Neuronal stem cell (in vitro differentiated cells): Measurements from ENCODE around the gene PGLYRP1.

ENCODE experiments used
- DNase-seq: peaks from one replicate; pipeline ENCODE4 v3.0.0-alpha.2; 2013; ENCODE audit warnings: low spot score
- H2AFZ ChIP-seq: one replicate; pipeline ENCODE4 v1.6.1; 2013; ENCODE audit warnings: mild to moderate bottlenecking, low read length, inconsistent platforms
- H2AK5ac ChIP-seq: 2 replicates; pipeline ENCODE4 v1.6.1; 2013; ENCODE audit warnings: low read depth, mild to moderate bottlenecking, inconsistent platforms, low read length, moderate library complexity, mixed read lengths
- H2BK120ac ChIP-seq: 2 replicates; pipeline ENCODE4 v1.6.1; 2013; ENCODE audit warnings: low read depth, mild to moderate bottlenecking, inconsistent platforms, low read length, moderate library complexity, mixed read lengths
- H2BK12ac ChIP-seq: one replicate; pipeline ENCODE4 v1.6.1; 2013; ENCODE audit warnings: low read length, inconsistent platforms
- H2BK15ac ChIP-seq: 2 replicates; pipeline ENCODE4 v1.6.1; 2013; ENCODE audit warnings: mild to moderate bottlenecking, low read length, inconsistent platforms, mixed read lengths
- H2BK5ac ChIP-seq: one replicate; pipeline ENCODE4 v1.6.1; 2013; ENCODE audit warnings: inconsistent platforms, mild to moderate bottlenecking, low read length, moderate library complexity
- H3K14ac ChIP-seq: one replicate; pipeline ENCODE4 v1.6.1; 2013; ENCODE audit warnings: low read length, inconsistent platforms
- H3K18ac ChIP-seq: 2 replicates; pipeline ENCODE4 v1.6.1; 2013; ENCODE audit warnings: low read length, inconsistent platforms
- H3K23ac ChIP-seq: 2 replicates; pipeline ENCODE4 v1.6.1; 2013; ENCODE audit warnings: low read depth, mild to moderate bottlenecking, mixed read lengths, low read length, inconsistent platforms; ENCODE audit not compliant: poor library complexity
- H3K27ac ChIP-seq: replicated peaks from 3 replicates; pipeline ENCODE4 v1.5.1; 2013; ENCODE audit warnings: low read length, inconsistent platforms
- H3K27me3 ChIP-seq, 3 experiments: 2 replicates each; pipeline ENCODE4 v1.6.1; 2013; ENCODE audit warnings: low read length in 3 of 3, mild to moderate bottlenecking in 2 of 3, inconsistent platforms in 1 of 3, low read depth in 1 of 3, mixed read lengths in 1 of 3, moderate library complexity in 1 of 3; ENCODE audit not compliant: control insufficient read depth in 3 of 3, insufficient read depth in 3 of 3
- H3K36me3 ChIP-seq, 2 donors: replicated peaks in 1 of 2; 2 replicates each; pipeline ENCODE4 v1.6.1; 2013; ENCODE audit warnings: low read length in 2 of 2; ENCODE audit not compliant: control insufficient read depth in 2 of 2, insufficient read depth in 2 of 2
- H3K4ac ChIP-seq: 2 replicates; pipeline ENCODE4 v1.6.1; 2013; ENCODE audit warnings: inconsistent platforms, mild to moderate bottlenecking, low read length, moderate library complexity
- H3K4me1 ChIP-seq, 2 donors: 1 replicate in 1 of 2; 2 replicates in 1 of 2; pipeline ENCODE4 v1.6.1; 2013; ENCODE audit warnings: low read length in 2 of 2, low read depth in 1 of 2; ENCODE audit not compliant: control insufficient read depth in 2 of 2, insufficient read depth in 1 of 2
- H3K4me2 ChIP-seq: one replicate; pipeline ENCODE4 v1.6.1; 2013; ENCODE audit warnings: mild to moderate bottlenecking, low read length, inconsistent platforms; ENCODE audit not compliant: insufficient read depth, poor library complexity, severe bottlenecking
- H3K4me3 ChIP-seq, 2 donors: 2 replicates each; pipeline ENCODE4 v1.5.1; 2013; ENCODE audit warnings: low read length in 2 of 2, mild to moderate bottlenecking in 2 of 2, inconsistent platforms in 1 of 2, moderate library complexity in 1 of 2
- H3K79me1 ChIP-seq: one replicate; pipeline ENCODE4 v1.6.1; 2013; ENCODE audit warnings: low read depth, mild to moderate bottlenecking, inconsistent platforms, low read length, moderate library complexity
- H3K9ac ChIP-seq: one replicate; pipeline ENCODE4 v1.6.1; 2013; ENCODE audit warnings: mild to moderate bottlenecking, low read depth, low read length, inconsistent platforms; ENCODE audit not compliant: poor library complexity
- H3K9me3 ChIP-seq, 2 donors: replicated peaks in 1 of 2; 2 replicates each; pipeline versions ENCODE3 to v1.6.1; 2013; ENCODE audit warnings: low read length in 2 of 2, mild to moderate bottlenecking in 2 of 2, inconsistent platforms in 1 of 2, low read depth in 1 of 2, mixed read lengths in 1 of 2, moderate library complexity in 1 of 2; ENCODE audit not compliant: control insufficient read depth in 2 of 2, insufficient read depth in 1 of 2
- H4K8ac ChIP-seq: one replicate; pipeline ENCODE4 v1.6.1; 2013; ENCODE audit warnings: low read depth, mild to moderate bottlenecking, inconsistent platforms, low read length, moderate library complexity
- H4K91ac ChIP-seq: one replicate; pipeline ENCODE4 v1.6.1; 2013; ENCODE audit warnings: low read length, low read depth, mild to moderate bottlenecking, inconsistent platforms; ENCODE audit not compliant: poor library complexity
- WGBS, 2 donors: extraction: QIAGEN DNeasy Blood & Tissue Kit; methylation state at CpG; one replicate each; pipeline ENCODE4 v1.1.7; 2013; ENCODE audit warnings: missing lambda C conversion rate in 2 of 2, mixed read lengths in 1 of 2; ENCODE audit not compliant: insufficient read length in 2 of 2, insufficient replicate concordance in 1 of 2; ENCODE audit errors: extremely low coverage in 2 of 2; 5-methylcytosine and 5-hydroxymethylcytosine counted together

The PGLYRP1 gene

DNA sequence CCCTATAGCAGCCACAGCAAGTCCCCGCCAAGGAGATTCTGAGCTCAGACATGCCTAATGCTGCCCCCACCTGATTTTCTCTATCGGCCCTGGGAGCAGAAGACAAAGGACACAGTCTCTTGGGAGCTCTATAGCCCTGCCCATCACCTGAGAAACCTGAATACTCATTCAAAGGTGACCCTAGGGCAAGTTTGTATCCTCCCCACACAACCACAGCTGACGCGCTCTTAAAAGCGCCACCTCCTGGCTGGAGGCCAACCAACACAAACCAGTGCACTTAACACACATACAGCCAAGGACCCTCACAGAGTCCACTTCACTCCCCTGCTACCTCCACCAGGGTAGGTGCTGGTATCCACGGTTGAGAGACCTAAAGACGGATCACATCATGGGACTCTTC, 26.7 kb upstream of the PGLYRP1 start:
- Histone ChIP-seq H3K4me1 (no peaks in the 10 kb centered on the region), H3K18ac (no peak overlapping the region), H2BK15ac (no peak overlapping the region), H3K4me2 (no peak overlapping the region), H3K4ac (no peak overlapping the region), H3K14ac (no peak overlapping the region), H3K4me3 (no peak overlapping the region), H2AK5ac (no peak overlapping the region), H3K9me3 (peaks cover 0 to 8% of the 10 kb centered on the region in 2 donors), H2BK120ac (no peak overlapping the region), H2BK5ac (no peak overlapping the region), H3K23ac (no peak overlapping the region), H3K27me3 (no peaks in the 10 kb centered on the region), H2AFZ (no peak overlapping the region), H2BK12ac (no peak overlapping the region), H3K27ac (no peak overlapping the region), H3K9ac (no peak overlapping the region), H3K79me1 (no peaks in the 10 kb centered on the region), H3K36me3 (no peaks in the 10 kb centered on the region), H4K8ac (no peak overlapping the region), H4K91ac (no peak overlapping the region)
- WGBS, 2 donors = no CpG with 5 or more reads among the region's 7 CpGs
- DNase-seq = no peak

DNA sequence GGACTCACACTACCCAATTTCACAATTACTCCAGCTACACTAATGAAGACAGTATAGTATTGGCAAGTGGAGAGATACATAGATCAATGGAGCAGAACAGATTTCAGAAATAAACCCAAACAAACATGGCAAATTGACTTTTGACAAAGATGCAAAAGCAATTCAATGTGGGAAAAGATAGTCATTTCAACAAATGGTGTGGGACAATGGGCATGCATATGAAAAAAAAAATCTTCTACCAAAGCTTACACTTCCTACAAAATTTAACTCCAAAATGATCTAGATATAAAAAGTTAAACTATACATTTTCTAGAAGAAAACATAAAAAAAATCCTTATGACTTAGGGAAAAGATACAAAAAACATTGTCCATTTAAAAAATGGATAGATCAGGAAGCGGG, 20.7 kb upstream of the PGLYRP1 start:
- H3K27ac ChIP-seq = no peak overlapping the region
- H2BK12ac ChIP-seq = no peak overlapping the region
- H2BK120ac ChIP-seq = no peak overlapping the region
- H4K91ac ChIP-seq = no peak overlapping the region
- H2BK5ac ChIP-seq = no peak overlapping the region
- H3K14ac ChIP-seq = no peak overlapping the region
- H3K4me1 ChIP-seq = no peaks in the 10 kb centered on the region
- no peak overlapping the region for H3K9ac ChIP-seq
- H3K4ac ChIP-seq = no peak overlapping the region
- H3K4me3 ChIP-seq = no peak overlapping the region
- no peak overlapping the region for H4K8ac ChIP-seq
- H3K27me3 ChIP-seq = no peaks in the 10 kb centered on the region
- no peak overlapping the region for H3K18ac ChIP-seq
- no peaks in the 10 kb centered on the region for H3K79me1 ChIP-seq
- peaks cover 12 to 15% of the 10 kb centered on the region in 2 donors for H3K9me3 ChIP-seq
- H2AK5ac ChIP-seq = no peak overlapping the region
- no CpG with 5 or more reads among the region's 1 CpG for WGBS, 2 donors
- no peaks in the 10 kb centered on the region for H3K36me3 ChIP-seq
- no peak for DNase-seq
- H3K4me2 ChIP-seq = no peak overlapping the region
- no peak overlapping the region for H3K23ac ChIP-seq
- H2BK15ac ChIP-seq = no peak overlapping the region
- H2AFZ ChIP-seq = no peak overlapping the region

DNA sequence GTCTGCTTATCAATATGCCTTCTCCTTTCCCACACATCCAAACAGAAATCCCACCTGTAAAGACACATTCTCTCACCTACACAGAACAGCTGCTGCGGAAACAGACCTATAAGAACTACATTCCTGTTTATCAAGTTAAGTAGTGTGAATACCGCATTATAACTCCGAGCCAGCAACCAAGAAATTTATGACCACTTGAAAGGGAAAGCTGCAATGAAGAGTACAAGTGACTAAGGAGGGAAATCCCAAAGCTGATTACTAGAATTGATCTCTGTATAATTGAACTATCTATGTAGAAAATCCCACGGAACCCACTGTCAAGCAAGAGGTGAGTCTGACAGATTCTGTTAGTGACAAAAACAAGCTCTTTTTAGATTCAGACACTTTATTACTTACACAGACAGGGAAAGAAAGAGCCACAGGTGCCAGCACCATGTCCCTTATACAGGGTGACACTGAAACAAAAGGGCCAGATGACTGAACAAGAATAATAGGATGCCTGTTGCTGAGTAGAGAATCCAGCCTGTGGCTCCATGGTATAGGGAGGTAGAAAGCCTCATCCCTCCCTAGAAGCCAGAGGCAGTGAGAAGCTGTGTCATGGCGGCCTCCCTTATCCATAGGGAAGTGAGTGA, 19.5 kb upstream of the PGLYRP1 start:
- no peak overlapping the region for H2AK5ac ChIP-seq
- H3K36me3 ChIP-seq = no peaks in the 10 kb centered on the region
- no peak overlapping the region for H3K4ac ChIP-seq
- no peak overlapping the region for H3K9ac ChIP-seq
- no peak overlapping the region for H2BK15ac ChIP-seq
- H3K27ac ChIP-seq = no peak overlapping the region
- DNase-seq = no peak
- no peaks in the 10 kb centered on the region for H3K4me1 ChIP-seq
- H4K8ac ChIP-seq = no peak overlapping the region
- no peak overlapping the region for H3K23ac ChIP-seq
- H3K27me3 ChIP-seq = no peaks in the 10 kb centered on the region
- no peak overlapping the region for H2BK120ac ChIP-seq
- no CpG with 5 or more reads among the region's 5 CpGs for WGBS, 2 donors
- H3K4me2 ChIP-seq = no peak overlapping the region
- H3K4me3 ChIP-seq = no peak overlapping the region
- H3K18ac ChIP-seq = no peak overlapping the region
- no peak overlapping the region for H2BK12ac ChIP-seq
- peaks cover 14 to 15% of the 10 kb centered on the region in 2 donors for H3K9me3 ChIP-seq
- H3K79me1 ChIP-seq = no peaks in the 10 kb centered on the region
- H2AFZ ChIP-seq = no peak overlapping the region
- H2BK5ac ChIP-seq = no peak overlapping the region
- no peak overlapping the region for H3K14ac ChIP-seq
- H4K91ac ChIP-seq = no peak overlapping the region

DNA sequence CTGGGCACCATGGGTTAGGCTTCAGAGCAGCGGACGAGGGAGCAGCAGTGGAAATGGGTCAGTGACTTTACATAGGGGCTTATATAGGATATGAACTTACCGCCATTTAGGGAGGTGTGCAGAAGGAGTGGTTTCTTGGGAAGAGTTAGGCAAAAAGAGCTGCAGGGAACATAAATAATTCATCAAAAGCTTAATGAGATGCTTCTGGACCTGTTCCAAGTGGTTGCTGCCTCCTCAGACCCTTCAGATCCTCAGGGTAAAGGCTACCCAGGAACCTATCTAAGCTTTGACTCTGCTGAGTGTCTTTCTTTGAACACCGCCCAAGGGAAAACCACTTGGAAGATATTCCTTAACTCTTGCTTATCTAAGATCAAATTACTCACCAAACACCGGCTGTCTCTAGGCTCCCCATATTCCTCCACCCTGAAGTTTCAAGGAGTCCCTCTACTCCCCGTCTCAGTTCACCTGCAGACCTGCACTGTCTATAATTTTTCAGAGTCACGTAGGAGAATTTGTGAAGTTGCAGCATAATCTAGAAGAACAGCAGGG, 18.2 kb upstream of the PGLYRP1 start, which contains the start of gene IGFL4:
IGFL4 (minus strand) TSS at position 51 of the 549 bp plus-strand sequence; CDS start at position 11, 40 bp downstream.
- H2BK120ac ChIP-seq = no peak within 1 kb of the TSS
- no peak within 1 kb of the TSS for H3K14ac ChIP-seq
- H2BK12ac ChIP-seq = no peak within 1 kb of the TSS
- H2AFZ ChIP-seq = no peak within 1 kb of the TSS
- H3K4me3 ChIP-seq = no peak within 1 kb of the TSS
- no peak within 1 kb of the TSS for H3K4ac ChIP-seq
- no CpG with 5 or more reads among the region's 7 CpGs for WGBS, 2 donors
- H3K79me1 ChIP-seq = no peaks in the 10 kb centered on the region
- no peak within 1 kb of the TSS for H4K8ac ChIP-seq
- no peak within 1 kb of the TSS for H2AK5ac ChIP-seq
- no peaks in the 10 kb centered on the region for H3K27me3 ChIP-seq
- H4K91ac ChIP-seq = no peak within 1 kb of the TSS
- DNase-seq = no peak
- H3K36me3 ChIP-seq = no peaks in the 10 kb centered on the region
- H2BK5ac ChIP-seq = no peak within 1 kb of the TSS
- no peak within 1 kb of the TSS for H3K18ac ChIP-seq
- H3K9ac ChIP-seq = no peak within 1 kb of the TSS
- H3K4me2 ChIP-seq = no peak within 1 kb of the TSS
- no peak within 1 kb of the TSS for H2BK15ac ChIP-seq
- no peak within 1 kb of the TSS for H3K27ac ChIP-seq
- no peak within 1 kb of the TSS for H3K23ac ChIP-seq
- H3K9me3 ChIP-seq = peaks cover 20 to 24% of the 10 kb centered on the region in 2 donors
- H3K4me1 ChIP-seq = no peaks in the 10 kb centered on the region
